K562 (cell line): ENCODE results near the gene PPP4R1. TPM values are rescaled to one million over a fixed set of nuclear protein-coding genes. Genes with fewer than 3 reads are reported as not detected.

ENCODE experiments used
- ATAC-seq: fragments of 200-7000 bp; cut with Tn5 transposase; 3 replicates; pipeline ENCODE4 v1.9.1; 2020; ENCODE audit warnings: moderate library complexity
- BruUV-seq: library from RNA; stranded (reverse); fragments of 400-500 nt; replicated peaks from 2 replicates; lab custom pipeline; 2021; lab: Mats Ljungman, UMichigan
- CTCF ChIA-PET: fragments of 300-600 bp; formaldehyde crosslinking; extraction: SDS; loops from one replicate; lab custom pipeline; 2021; ENCODE audit warnings: low intra/inter-chr PET ratio; lab: Yijun Ruan, JAX
- POLR2A ChIA-PET: fragments of 300-600, 350-650 bp; sonication (Branson Sonifier 250); formaldehyde crosslinking; extraction: SDS; loops from one replicate; lab custom pipeline; 2021; ENCODE audit warnings: antibody characterized with exemption, inconsistent platforms; lab: Yijun Ruan, JAX
- DNase-seq, 4 experiments: peaks; one replicate each; pipeline versions ENCODE4 v3.0.0 to v3.0.0-alpha.2; 2011 to 2018; ENCODE audit warnings: low spot score in 3 of 4, mixed read lengths in 3 of 4; ENCODE audit errors: extremely low read depth in 1 of 4
- FAIRE-seq: peaks from 2 replicates; lab custom pipeline; 2011; peaks lifted over from hg19 to GRCh38; lab: Jason Lieb, UNC
- H2AFZ ChIP-seq: 2 replicates; pipeline ENCODE4 v1.6.0; 2011; ENCODE audit warnings: low read depth, low read length, control low read depth, inconsistent platforms
- H3K27ac ChIP-seq: fragments of 200-600 bp; 3 replicates; pipeline ENCODE4 v1.8.0; 2011; ENCODE audit warnings: low read depth, mild to moderate bottlenecking, control low read depth, inconsistent platforms, low read length, moderate library complexity, mixed read lengths; ENCODE audit errors: extremely low read depth
- H3K27me3 ChIP-seq, 2 experiments: fragments of 300-600 bp in 1 of 2; 2 replicates in 1 of 2; 3 replicates in 1 of 2; pipeline versions ENCODE4 v1.6.0 to v1.8.0; 2011; ENCODE audit warnings: inconsistent platforms in 2 of 2, low read length in 2 of 2, mild to moderate bottlenecking in 1 of 2, mixed read lengths in 1 of 2, moderate library complexity in 1 of 2; ENCODE audit not compliant: control insufficient read depth in 2 of 2, insufficient read depth in 2 of 2
- H3K36me3 ChIP-seq: fragments of 300-600 bp; 3 replicates; pipeline ENCODE4 v1.8.0; 2011; ENCODE audit warnings: mild to moderate bottlenecking, low read length, inconsistent platforms; ENCODE audit not compliant: control insufficient read depth, insufficient read depth
- H3K4me1 ChIP-seq, 2 experiments: fragments of 200-600 bp in 1 of 2; replicated peaks in 1 of 2; 2 replicates in 1 of 2; 3 replicates in 1 of 2; pipeline versions ENCODE4 v1.5.1 to v1.8.0; 2011; ENCODE audit warnings: inconsistent platforms in 2 of 2, low read length in 2 of 2, mild to moderate bottlenecking in 1 of 2, mixed read lengths in 1 of 2, moderate library complexity in 1 of 2; ENCODE audit not compliant: control insufficient read depth in 2 of 2, insufficient read depth in 2 of 2
- H3K4me2 ChIP-seq: 2 replicates; pipeline ENCODE4 v1.6.1; 2011; ENCODE audit warnings: low read length, control low read depth, inconsistent platforms, mixed read lengths; ENCODE audit not compliant: insufficient read depth
- H3K4me3 ChIP-seq: fragments of 200-600 bp; sonication (generic), shearing (Covaris generic); 2 replicates; pipeline ENCODE4 v1.5.1; 2016; ENCODE audit warnings: control low read depth, inconsistent platforms
- H3K79me2 ChIP-seq: fragments of 200-600 bp; 3 replicates; pipeline ENCODE4 v1.8.0; 2011; ENCODE audit warnings: low read length, inconsistent platforms; ENCODE audit not compliant: control insufficient read depth, insufficient read depth
- H3K9ac ChIP-seq, 2 experiments: 2 replicates each; pipeline versions ENCODE4 v1.6.0 to v1.6.1; 2011; ENCODE audit warnings: low read depth in 2 of 2, low read length in 2 of 2, control low read depth in 1 of 2, inconsistent platforms in 1 of 2, mild to moderate bottlenecking in 1 of 2, mixed read lengths in 1 of 2; ENCODE audit not compliant: insufficient read depth in 1 of 2
- H3K9me1 ChIP-seq: one replicate; pipeline ENCODE4 v1.6.0; 2011; ENCODE audit warnings: inconsistent platforms, mild to moderate bottlenecking, low read length, moderate library complexity; ENCODE audit not compliant: control insufficient read depth, insufficient read depth
- H3K9me3 ChIP-seq: replicated peaks from 2 replicates; pipeline ENCODE4 v1.5.1; 2011; ENCODE audit warnings: low read depth, low read length, inconsistent platforms; ENCODE audit not compliant: control insufficient read depth, insufficient read depth
- H4K20me1 ChIP-seq: replicated peaks from 2 replicates; pipeline ENCODE4 v1.6.1; 2011; ENCODE audit warnings: low read length, inconsistent platforms, mixed read lengths; ENCODE audit not compliant: control insufficient read depth, insufficient read depth
- AFF4 ChIP-seq: sonication (generic); formaldehyde crosslinking; IDR thresholded peaks from 2 replicates; pipeline ENCODE4 v1.8.0; 2023; ENCODE audit warnings: mild to moderate bottlenecking, missing genetic modification reagents
- ARID1B ChIP-seq: fragments of 450-650 bp; IDR thresholded peaks from 2 replicates; pipeline ENCODE4 v1.6.1; 2016; ENCODE audit warnings: antibody characterized with exemption, mild to moderate bottlenecking, inconsistent platforms
- BRD4 ChIP-seq: fragments of 200-600 bp; sonication (generic); IDR thresholded peaks from 2 replicates; pipeline ENCODE4 v1.6.1; 2017; ENCODE audit warnings: inconsistent platforms
- CBX3 ChIP-seq, 2 experiments: IDR thresholded peaks; 1 replicate in 1 of 2; 2 replicates in 1 of 2; pipeline ENCODE4 v1.6.1; 2012; ENCODE audit warnings: inconsistent platforms in 2 of 2, low read length in 2 of 2, borderline replicate concordance in 1 of 2, control low read depth in 1 of 2
- ELF4 ChIP-seq: fragments of 450-650 bp; formaldehyde crosslinking; IDR thresholded peaks from 2 replicates; pipeline ENCODE4 v1.4.0; 2022; ENCODE audit warnings: missing genetic modification characterization
- L3MBTL2 ChIP-seq: fragments of 450-650 bp; IDR thresholded peaks from 2 replicates; pipeline ENCODE4 v1.6.1; 2016; ENCODE audit warnings: mild to moderate bottlenecking, moderate library complexity
- MTA1 ChIP-seq: fragments of 450-650 bp; IDR thresholded peaks from 2 replicates; pipeline ENCODE4 v1.6.1; 2017; ENCODE audit warnings: borderline replicate concordance
- NONO ChIP-seq, 2 experiments: fragments of 200-400 bp in 1 of 2; fragments of 450-650 bp in 1 of 2; formaldehyde crosslinking in 1 of 2; IDR thresholded peaks; 2 replicates each; pipeline ENCODE4 v1.6.1; 2017; ENCODE audit warnings: low read depth in 2 of 2, mild to moderate bottlenecking in 2 of 2, moderate library complexity in 2 of 2, low read length in 1 of 2
- PCBP1 ChIP-seq: fragments of 200-400 bp; formaldehyde crosslinking; IDR thresholded peaks from 2 replicates; pipeline ENCODE4 v1.6.1; 2018; ENCODE audit warnings: mild to moderate bottlenecking, low read depth, low read length; ENCODE audit not compliant: poor library complexity, severe bottlenecking
- PHF20 ChIP-seq: fragments of 450-650 bp; IDR thresholded peaks from 2 replicates; pipeline ENCODE4 v1.6.1; 2018; ENCODE audit not compliant: partially characterized antibody
- SIX5 ChIP-seq, 2 experiments: IDR thresholded peaks; 2 replicates each; pipeline ENCODE4 v1.6.1; 2011; ENCODE audit warnings: low read length in 2 of 2, borderline replicate concordance in 1 of 2, low read depth in 1 of 2, mild to moderate bottlenecking in 1 of 2, moderate library complexity in 1 of 2; ENCODE audit not compliant: insufficient read depth in 1 of 2
- SMAD3 ChIP-seq: fragments of 450-650 bp; formaldehyde crosslinking; conservative IDR thresholded peaks from 2 replicates; pipeline ENCODE4 v1.4.0; 2020; ENCODE audit warnings: mild to moderate bottlenecking
- STAG1 ChIP-seq: sonication (generic); formaldehyde crosslinking; IDR thresholded peaks from 2 replicates; pipeline ENCODE4 v1.5.0; 2020; ENCODE audit warnings: missing genetic modification reagents, borderline replicate concordance
- ZNF655 ChIP-seq: fragments of 250-450 bp; sonication (Bioruptor Pico); IDR thresholded peaks from 2 replicates; pipeline ENCODE4 v1.5.0; 2021
- WGBS: fragments of 100-300 bp; shearing (Covaris generic); methylation state at CpG from one replicate; pipeline ENCODE4 v1.1.6; 2016; ENCODE audit warnings: low coverage, mixed read lengths; ENCODE audit not compliant: insufficient coverage; ENCODE audit errors: missing lambda C conversion rate; 5-methylcytosine and 5-hydroxymethylcytosine counted together
- in situ Hi-C: fragments of 300-500 bp; cut with MboI; formaldehyde crosslinking; loops from 4 replicates; pipeline ENCODE4 v1.15.0; 2018; ENCODE audit warnings: inconsistent platforms, mixed read lengths
- intact Hi-C: fragments of 100-400 bp; cut with micrococcal nuclease; formaldehyde crosslinking; loops from 2 replicates; pipeline ENCODE4 v1.14.2; 2022
- polyA plus RNA-seq, 8 experiments: library from polyadenylated mRNA; depleted of rRNA in 4 of 8; stranded (reverse) in 5 of 8; unstranded in 3 of 8; fragments of >200 nt; fragmentation: Nextera tagmentation in 2 of 8; fragmentation: Illumina TruSeq in 1 of 8; extraction: Ambion mirVana in 2 of 8; extraction: Trizol in 1 of 8; gene quantifications; 2 replicates each; pipeline versions ENCODE4 v1.2.1 to v1.2.3, GENCODE V29; 2011 to 2014; ENCODE audit warnings: inconsistent platforms in 1 of 8, missing spikeins in 1 of 8
- total RNA-seq, 7 experiments: library from RNA; depleted of rRNA in 6 of 7; stranded (reverse); fragments of >200 nt in 6 of 7; fragmentation: Illumina TruSeq in 2 of 7; extraction: Trizol in 2 of 7; gene quantifications; 2 replicates each; pipeline versions ENCODE4 v1.2.1 to v1.2.3, GENCODE V29; 2011 to 2021; ENCODE audit warnings: low replicate concordance in 1 of 7
- TF ChIP-seq, protein P1 (sequence below), 2 experiments: IDR thresholded peaks; 2 replicates each; pipeline ENCODE4 v1.6.1; 2012; ENCODE audit warnings: improper control_type of control experiment in 2 of 2, low read depth in 2 of 2, low read length in 2 of 2, borderline replicate concordance in 1 of 2

PPP4R1 gene
- total and polyA plus RNA-seq, 9 of the 15 experiments (the other 6 are each of a cell fraction or from before 2014, with no cell fraction given) = 23.5 to 136 (median 84.5) TPM

DNA sequence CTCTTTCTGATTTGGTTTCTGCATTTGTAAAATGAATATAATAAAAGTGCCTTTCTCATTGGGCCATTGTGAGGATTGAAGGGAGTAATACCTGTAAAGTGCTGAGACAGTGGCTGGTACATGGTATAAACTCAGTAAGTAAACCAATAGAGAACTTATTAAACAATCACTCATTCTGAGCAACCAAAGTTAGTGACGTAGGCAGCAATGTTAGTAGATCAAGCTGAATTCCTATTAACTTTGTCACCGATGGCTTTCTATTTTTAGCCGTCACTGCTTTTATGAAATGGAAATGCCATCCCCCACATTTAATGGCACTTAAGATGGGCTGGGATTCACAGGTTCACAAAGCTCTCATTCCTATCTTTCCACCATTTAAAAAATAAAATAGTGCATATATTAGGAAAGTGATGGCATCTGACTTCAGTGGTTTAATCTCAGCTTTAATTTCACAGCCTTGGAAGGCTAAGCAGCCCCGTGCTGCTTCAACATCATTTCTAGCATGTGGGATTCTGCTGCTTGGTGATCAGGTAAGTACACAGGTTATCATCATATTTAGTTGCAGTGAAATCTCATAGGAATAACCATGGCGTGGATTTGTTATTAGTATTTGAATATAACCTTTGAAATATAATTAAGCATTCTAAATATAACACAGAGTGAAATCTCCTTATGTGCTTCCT, 17.6 kb upstream of the PPP4R1 start:
- H3K4me2 ChIP-seq = no peak overlapping the region
- H3K4me3 ChIP-seq = no peak overlapping the region
- CTCF ChIA-PET = no interaction called here
- no peak overlapping the region for H3K27ac ChIP-seq
- intact Hi-C loops = no loop called here
- in situ Hi-C loops = no loop called here
- WGBS = 52% methylated on average over 5 of the region's 5 CpGs
- no peaks in the 10 kb centered on the region for H3K9me1 ChIP-seq
- no peaks in the 10 kb centered on the region for H4K20me1 ChIP-seq
- TF ChIP-seq SIX5 (IDR thresholded peaks at IDR 0.05; ENCODE audit: borderline replicate concordance in 1 of 2, insufficient read depth in 1 of 2, low read depth in 1 of 2, low read length in 2 of 2) (no peak), CBX3 (IDR thresholded peaks at IDR 0.05; ENCODE audit: borderline replicate concordance in 1 of 2, low read length in 2 of 2) (no peak), PHF20 (no peak), BRD4 (no peak), ZNF655 (no peak), MTA1 (no peak), PCBP1 (no peak), NONO (IDR thresholded peaks at IDR 0.05; ENCODE audit: low read depth in 2 of 2, low read length in 1 of 2) (no peak), SMAD3 (CRISPR knock-in tag) (no peak), L3MBTL2 (no peak), AFF4 (CRISPR knock-in tag) (no peak), ARID1B (no peak), STAG1 (CRISPR knock-in tag) (no peak), ELF4 (no peak)
- TF ChIP-seq, protein P1, sequence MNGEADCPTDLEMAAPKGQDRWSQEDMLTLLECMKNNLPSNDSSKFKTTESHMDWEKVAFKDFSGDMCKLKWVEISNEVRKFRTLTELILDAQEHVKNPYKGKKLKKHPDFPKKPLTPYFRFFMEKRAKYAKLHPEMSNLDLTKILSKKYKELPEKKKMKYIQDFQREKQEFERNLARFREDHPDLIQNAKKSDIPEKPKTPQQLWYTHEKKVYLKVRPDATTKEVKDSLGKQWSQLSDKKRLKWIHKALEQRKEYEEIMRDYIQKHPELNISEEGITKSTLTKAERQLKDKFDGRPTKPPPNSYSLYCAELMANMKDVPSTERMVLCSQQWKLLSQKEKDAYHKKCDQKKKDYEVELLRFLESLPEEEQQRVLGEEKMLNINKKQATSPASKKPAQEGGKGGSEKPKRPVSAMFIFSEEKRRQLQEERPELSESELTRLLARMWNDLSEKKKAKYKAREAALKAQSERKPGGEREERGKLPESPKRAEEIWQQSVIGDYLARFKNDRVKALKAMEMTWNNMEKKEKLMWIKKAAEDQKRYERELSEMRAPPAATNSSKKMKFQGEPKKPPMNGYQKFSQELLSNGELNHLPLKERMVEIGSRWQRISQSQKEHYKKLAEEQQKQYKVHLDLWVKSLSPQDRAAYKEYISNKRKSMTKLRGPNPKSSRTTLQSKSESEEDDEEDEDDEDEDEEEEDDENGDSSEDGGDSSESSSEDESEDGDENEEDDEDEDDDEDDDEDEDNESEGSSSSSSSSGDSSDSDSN (IDR thresholded peaks at IDR 0.05; ENCODE audit: borderline replicate concordance in 1 of 2, low read depth in 2 of 2, low read length in 2 of 2) = no peak
- FAIRE-seq (no peak), DNase-seq (no peak), ATAC-seq (no peak)
- POLR2A ChIA-PET = interaction anchor here (0.7 kb wide), 1 partner anchor 9 kb away, joined by 3 read pairs; no protein-coding TSS in a partner anchor
- peaks cover 2 to 3% of the 10 kb centered on the region in 2 experiments; a peak in 2 of 5 replicates for H3K4me1 ChIP-seq
- H2AFZ ChIP-seq = no peak overlapping the region
- no TSS peak for BruUV-seq
- H3K9me3 ChIP-seq = 0 out of 2 replicates have a peak, but pooled peaks cover 7% of the 10 kb centered on the region
- H3K9ac ChIP-seq = no peak overlapping the region
- no peaks in the 10 kb centered on the region for H3K36me3 ChIP-seq
- H3K79me2 ChIP-seq = no peaks in the 10 kb centered on the region
- H3K27me3 ChIP-seq = no peaks in the 10 kb centered on the region
